ENCODE data around the gene NOXO1.

Gene NOXO1

DNA sequence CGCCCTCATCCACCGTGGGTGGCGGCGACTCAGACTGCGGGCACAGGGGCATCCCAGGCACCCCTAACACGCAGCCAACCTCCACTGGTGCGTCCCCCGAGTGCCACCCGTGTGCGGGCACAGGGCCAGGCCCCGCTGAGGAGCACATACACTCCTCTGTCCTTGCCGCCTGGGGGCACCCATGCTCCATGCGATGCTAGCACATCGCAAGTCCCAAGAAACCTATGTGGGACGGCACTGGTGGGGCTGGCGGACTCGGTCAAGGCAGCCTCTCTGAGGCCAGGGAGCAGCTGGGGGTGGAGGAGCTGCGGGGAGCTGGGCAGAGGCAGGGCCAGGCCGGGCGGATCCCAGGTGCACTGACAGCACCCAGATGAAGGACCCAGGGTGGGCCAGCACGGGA is 24.4 kb upstream of the NOXO1 start:
- H3K4me3 ChIP-seq (ENCODE audit: low read depth, low read length), result no peak overlapping the region
- TF ChIP-seq, protein P1, sequence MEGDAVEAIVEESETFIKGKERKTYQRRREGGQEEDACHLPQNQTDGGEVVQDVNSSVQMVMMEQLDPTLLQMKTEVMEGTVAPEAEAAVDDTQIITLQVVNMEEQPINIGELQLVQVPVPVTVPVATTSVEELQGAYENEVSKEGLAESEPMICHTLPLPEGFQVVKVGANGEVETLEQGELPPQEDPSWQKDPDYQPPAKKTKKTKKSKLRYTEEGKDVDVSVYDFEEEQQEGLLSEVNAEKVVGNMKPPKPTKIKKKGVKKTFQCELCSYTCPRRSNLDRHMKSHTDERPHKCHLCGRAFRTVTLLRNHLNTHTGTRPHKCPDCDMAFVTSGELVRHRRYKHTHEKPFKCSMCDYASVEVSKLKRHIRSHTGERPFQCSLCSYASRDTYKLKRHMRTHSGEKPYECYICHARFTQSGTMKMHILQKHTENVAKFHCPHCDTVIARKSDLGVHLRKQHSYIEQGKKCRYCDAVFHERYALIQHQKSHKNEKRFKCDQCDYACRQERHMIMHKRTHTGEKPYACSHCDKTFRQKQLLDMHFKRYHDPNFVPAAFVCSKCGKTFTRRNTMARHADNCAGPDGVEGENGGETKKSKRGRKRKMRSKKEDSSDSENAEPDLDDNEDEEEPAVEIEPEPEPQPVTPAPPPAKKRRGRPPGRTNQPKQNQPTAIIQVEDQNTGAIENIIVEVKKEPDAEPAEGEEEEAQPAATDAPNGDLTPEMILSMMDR (IDR thresholded peaks at IDR 0.05; ENCODE audit: low read depth, low read length), result no peak

DNA sequence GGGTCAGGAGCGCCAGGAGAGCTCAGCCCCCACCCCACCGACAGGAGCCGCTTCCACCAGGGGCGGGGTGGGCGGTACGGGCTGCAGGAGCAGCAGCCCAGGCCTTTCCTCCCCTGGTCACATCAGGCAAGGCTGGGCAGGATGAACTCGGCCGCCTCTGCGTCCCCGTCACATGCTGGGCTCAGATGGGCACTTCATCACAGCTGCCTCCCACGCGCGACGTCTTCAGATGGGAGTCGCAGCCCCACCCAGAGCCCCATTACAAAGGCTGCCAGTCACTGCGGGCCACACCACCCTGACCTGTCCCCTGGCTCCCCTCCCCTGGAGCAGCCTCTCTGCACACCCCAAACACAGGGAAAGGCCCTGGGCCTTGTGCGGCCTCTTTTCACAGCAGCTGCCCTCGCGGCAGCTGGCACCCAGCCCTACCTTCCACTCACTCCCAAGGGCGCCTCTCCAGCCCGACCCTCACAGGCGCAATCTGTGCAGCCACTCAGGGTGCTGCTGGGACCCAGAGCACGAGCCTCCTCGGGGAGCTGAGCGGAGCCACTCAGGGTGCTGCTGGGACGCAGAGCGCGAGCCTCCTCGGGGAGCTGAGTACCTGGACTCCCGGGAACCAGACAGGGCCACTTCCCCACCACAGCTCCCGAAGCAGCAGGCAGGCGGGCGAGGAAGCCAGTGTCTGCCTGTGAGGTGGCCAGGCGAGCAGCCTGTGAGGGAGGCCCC is 23.7 kb upstream of the NOXO1 start:
- no peak overlapping the region for H3K4me3 ChIP-seq (ENCODE audit: low read depth, low read length)
- TF ChIP-seq, protein P1 (IDR thresholded peaks at IDR 0.05; ENCODE audit: low read depth, low read length), result no peak

DNA sequence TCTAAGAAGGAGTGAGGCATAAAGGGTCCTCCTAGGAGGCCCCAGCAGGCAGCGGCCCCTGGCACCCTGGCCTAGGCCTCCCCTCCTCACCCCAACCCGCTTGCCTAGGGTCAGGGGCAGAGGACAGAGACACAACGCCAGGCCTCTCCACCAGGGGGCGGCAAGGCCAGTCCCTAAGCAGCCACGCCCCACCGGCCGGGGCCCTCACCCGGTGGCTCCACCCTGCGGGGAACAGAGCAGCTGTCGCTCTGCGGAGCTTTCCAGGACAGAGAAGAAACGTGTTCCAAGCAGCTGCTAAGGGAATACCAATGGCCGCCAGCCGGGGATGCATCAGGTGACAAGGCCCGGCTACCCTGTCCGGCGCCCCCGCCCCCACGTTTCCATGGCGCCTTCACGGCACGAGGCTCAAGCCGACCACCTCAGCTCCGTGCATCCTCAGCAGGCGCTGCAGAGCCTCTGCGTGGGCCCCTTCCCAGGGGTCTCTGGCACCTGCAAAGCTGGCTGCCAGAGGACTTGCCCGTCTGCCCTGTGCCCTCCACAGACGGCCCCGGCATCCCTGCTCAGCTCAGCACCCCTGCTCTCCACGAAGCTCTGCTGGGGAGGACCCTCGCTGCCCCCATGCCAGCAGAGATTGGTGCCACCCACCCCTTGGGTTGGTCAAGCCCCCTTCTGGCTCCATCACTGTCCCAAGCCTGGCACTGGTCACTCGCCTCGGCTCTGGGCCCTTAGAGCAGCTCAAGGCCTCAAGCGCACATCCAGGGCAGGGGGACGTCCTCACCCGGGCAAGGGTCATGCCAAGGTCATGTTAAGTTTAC is 22.8 kb upstream of the NOXO1 start:
- TF ChIP-seq, protein P1 (IDR thresholded peaks at IDR 0.05; ENCODE audit: low read depth, low read length), result peak; percentile 97
- 0 out of 2 replicates have a peak overlapping the region, but pooled peaks have one; percentile 8 for H3K4me3 ChIP-seq (ENCODE audit: low read depth, low read length)

DNA sequence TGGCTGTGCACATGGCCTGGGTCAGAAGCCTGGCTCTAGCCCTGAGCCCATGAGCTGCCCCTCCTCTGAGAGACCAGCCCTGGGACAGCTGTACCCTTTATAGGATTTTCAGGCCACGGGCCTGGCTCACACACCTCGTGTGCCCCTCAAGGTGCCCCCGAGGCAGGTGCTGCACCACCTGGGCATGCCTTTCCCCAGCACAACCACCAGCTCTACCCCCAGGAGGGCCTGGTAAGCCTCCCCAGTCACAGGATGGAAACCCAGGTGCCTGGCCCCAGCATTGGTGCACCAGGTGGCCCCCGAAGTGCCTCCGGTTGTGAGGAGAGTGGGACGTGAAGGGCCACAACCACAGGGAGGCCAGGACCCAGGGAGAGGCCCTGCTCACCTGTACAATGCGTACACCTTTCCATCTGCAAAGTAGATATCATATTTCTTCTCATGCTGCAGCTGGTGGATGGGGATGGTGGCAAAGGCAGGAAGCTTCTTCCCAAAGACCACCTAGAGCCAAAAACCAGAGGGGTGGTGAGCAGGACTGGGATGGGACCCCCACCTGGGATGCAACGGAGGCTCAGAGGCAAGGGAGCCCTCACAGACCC is 22.1 kb upstream of the NOXO1 start:
- H3K4me3 ChIP-seq (ENCODE audit: low read depth, low read length), result no peak overlapping the region
- TF ChIP-seq, protein P1 (IDR thresholded peaks at IDR 0.05; ENCODE audit: low read depth, low read length), result no peak

DNA sequence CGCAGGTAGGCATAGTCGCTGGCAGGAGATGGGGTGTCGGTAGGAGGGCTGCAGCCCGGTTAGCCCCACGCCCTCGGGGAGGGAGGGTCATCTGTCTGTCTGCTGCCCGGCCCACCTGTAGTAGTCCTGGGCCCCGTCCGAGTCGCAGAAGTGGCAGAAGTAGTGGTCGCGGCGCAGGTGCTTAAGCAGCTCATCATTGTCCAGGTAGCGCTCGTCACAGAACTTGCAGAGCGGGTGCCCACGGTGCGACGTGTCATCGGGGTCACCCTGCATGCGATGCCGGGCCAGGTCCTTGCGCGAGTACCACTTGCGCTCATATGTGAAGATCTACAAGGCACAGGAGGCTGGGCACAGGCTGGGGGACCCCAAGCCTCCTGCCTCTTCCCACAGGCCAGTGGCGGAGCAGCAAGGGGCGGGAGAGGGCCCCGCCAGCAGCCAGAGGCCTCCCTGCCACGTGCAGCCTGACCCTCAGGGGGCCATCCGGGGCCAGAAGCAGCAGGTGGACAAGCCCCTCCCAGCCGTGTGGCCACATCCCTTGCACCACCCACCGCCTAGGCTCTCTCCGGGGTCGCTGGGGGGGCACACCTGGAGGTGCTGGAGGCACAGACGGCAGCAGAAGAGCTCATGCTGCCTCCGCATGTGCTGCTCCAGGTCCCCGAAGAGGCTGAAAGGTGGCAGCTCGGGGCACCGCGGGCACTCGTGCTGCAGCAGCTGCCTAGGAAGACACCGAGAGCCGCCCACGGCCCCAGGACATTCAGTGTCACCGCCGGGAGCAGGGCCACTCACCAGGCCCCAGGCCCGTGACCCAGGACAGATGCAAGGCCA is 21.3 kb upstream of the NOXO1 start:
- TF ChIP-seq, protein P1 (IDR thresholded peaks at IDR 0.05; ENCODE audit: low read depth, low read length), result no peak
- no peak overlapping the region for H3K4me3 ChIP-seq (ENCODE audit: low read depth, low read length)

DNA sequence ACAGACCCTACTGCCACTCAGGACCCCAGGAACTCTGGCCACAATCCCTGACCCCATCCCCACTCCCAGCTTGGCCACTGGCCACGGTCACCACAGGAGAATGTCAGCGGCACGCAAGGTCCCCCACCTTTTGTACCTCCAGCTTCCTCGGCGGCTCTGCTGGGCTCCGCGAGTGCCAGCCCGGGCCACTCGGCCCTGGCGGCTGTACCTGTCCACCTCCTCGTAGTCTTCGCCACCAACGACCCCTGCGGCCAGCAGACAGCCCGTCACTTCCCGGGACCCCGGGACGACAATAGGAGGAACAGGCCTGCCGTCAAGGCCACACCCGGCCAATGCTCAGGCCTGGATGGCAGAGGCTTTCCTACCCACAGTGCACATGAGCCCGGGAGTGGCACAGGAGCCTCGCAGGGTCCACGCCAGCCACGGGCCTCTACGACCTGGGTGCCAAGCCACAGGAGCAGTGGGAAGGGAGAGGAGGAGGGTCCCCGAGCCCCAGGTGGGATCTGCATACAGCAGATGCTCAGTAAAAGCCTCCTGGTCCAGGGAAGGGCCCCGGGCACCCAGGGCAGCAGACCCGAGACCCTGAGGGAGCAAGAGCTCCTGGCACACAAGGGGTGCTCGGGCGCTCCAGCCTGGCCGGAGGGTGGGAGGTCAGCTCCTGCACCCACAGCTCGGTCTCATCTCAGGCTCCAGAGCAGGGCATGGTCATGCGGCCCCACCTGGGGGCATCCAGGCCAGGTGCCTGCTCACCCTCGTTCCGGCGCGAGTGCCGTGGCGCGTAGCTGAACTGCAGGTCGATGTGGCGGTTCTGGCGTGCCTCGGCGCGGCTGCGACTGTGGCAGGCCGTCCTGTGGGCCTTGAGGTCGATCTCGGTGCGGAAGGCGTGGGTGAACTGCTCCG is 20.4 kb upstream of the NOXO1 start:
- TF ChIP-seq, protein P1 (IDR thresholded peaks at IDR 0.05; ENCODE audit: low read depth, low read length), result no peak
- no peak overlapping the region for H3K4me3 ChIP-seq (ENCODE audit: low read depth, low read length)
